Measurements from ENCODE around the gene LRRFIP2.
"Not testable (repeated sequence)": the region's sequence is repeated elsewhere in the genome, so short reads cannot be mapped to it uniquely, and the experiment has no call there.

GRCh38 chr3:37055077-37055476 lies 119.3 kb downstream of the LRRFIP2 start:
- not testable (repeated sequence) for TF ChIP-seq CTCF, POLR2A (IDR thresholded peaks at IDR 0.05)
